ENCODE data around the gene B4GALNT3.
A peak's percentile ranks its signal among the peaks of the same experiment; 100 is the strongest.

Gene B4GALNT3

GRCh38 chr12:479161-479560 is 19.4 kb downstream of the B4GALNT3 start:
- peaks cover 25 to 38% (median 33%) of the 10 kb centered on the region in 10 experiments for H3K4me1 ChIP-seq
- H3K9ac ChIP-seq, result no peak overlapping the region
- H3K4me3 ChIP-seq, result no peak overlapping the region
- H4K20me1 ChIP-seq, result no peaks in the 10 kb centered on the region
- H3K27ac ChIP-seq, result no peak overlapping the region
- no peak overlapping the region for H3K4me2 ChIP-seq
- H3K36me3 ChIP-seq, result no peaks in the 10 kb centered on the region
- no peaks in the 10 kb centered on the region for H3K27me3 ChIP-seq
- no peaks in the 10 kb centered on the region for H3K9me3 ChIP-seq (replicated peaks in 1 of 11)
- TF ChIP-seq Cebpa-rat (IDR thresholded peaks at IDR 0.05), result no peak

GRCh38 chr12:480831-481816 is 21.4 kb downstream of the B4GALNT3 start:
- H3K4me3 ChIP-seq, result no peak overlapping the region
- H3K4me2 ChIP-seq, result peak overlapping the region; percentile 58 to 82 (median 75)

GRCh38 chr12:482061-482460 is 22.3 kb downstream of the B4GALNT3 start:
- no peak for TF ChIP-seq Cebpa-rat (IDR thresholded peaks at IDR 0.05)
- H3K27ac ChIP-seq, result peak overlapping the region in 7 of 11 experiments; percentile 38 to 64 (median 55); a peak in 8 of 22 replicates
- H3K4me3 ChIP-seq, result no peak overlapping the region
- peak overlapping the region; percentile 58 to 82 (median 75); a peak in 21 of 22 replicates for H3K4me2 ChIP-seq
- no peaks in the 10 kb centered on the region for H3K36me3 ChIP-seq
- no peak overlapping the region; a peak in 2 of 22 replicates for H3K9ac ChIP-seq
- H4K20me1 ChIP-seq, result no peaks in the 10 kb centered on the region
- no peaks in the 10 kb centered on the region for H3K9me3 ChIP-seq (replicated peaks in 1 of 11)
- H3K27me3 ChIP-seq, result no peaks in the 10 kb centered on the region
- H3K4me1 ChIP-seq, result peaks cover 20 to 23% (median 21%) of the 10 kb centered on the region in 10 experiments

More at GRCh38 chr12:480831-481816, 21.4 kb downstream of the B4GALNT3 start:
- no peaks in the 10 kb centered on the region for H3K36me3 ChIP-seq
- H3K27ac ChIP-seq, result peak overlapping the region in 9 of 11 experiments; percentile 27 to 64 (median 53); a peak in 17 of 22 replicates
- TF ChIP-seq Cebpa-rat (IDR thresholded peaks at IDR 0.05), result no peak
- peaks cover 20 to 23% (median 21%) of the 10 kb centered on the region in 10 experiments for H3K4me1 ChIP-seq
- no peaks in the 10 kb centered on the region for H4K20me1 ChIP-seq
- H3K27me3 ChIP-seq, result no peaks in the 10 kb centered on the region
- H3K9ac ChIP-seq, result peak overlapping the region in 6 of 11 experiments; percentile 2 to 54 (median 36); a peak in 5 of 22 replicates
- H3K9me3 ChIP-seq (replicated peaks in 1 of 11), result no peaks in the 10 kb centered on the region

- 0 out of 22 replicates have a peak overlapping the region, but pooled peaks of 1 of the 11 experiments have one; percentile 2 for H3K4me2 ChIP-seq
- H4K20me1 ChIP-seq, result no peaks in the 10 kb centered on the region
- H3K9ac ChIP-seq, result no peak overlapping the region
- H3K4me3 ChIP-seq, result no peak overlapping the region
- no peaks in the 10 kb centered on the region for H3K27me3 ChIP-seq
- H3K36me3 ChIP-seq, result no peaks in the 10 kb centered on the region
- peaks cover 20 to 23% (median 21%) of the 10 kb centered on the region in 10 experiments for H3K4me1 ChIP-seq
- H3K9me3 ChIP-seq (replicated peaks in 1 of 11), result peaks cover 0 to 3% (median 0%) of the 10 kb centered on the region in 11 experiments; a peak in 3 of 22 replicates
- no peak for TF ChIP-seq Cebpa-rat (IDR thresholded peaks at IDR 0.05)
- no peak overlapping the region for H3K27ac ChIP-seq
Observed at GRCh38 chr12:484096-484495, 24.4 kb downstream of the B4GALNT3 start.

GRCh38 chr12:490260-490659 is 30.5 kb downstream of the B4GALNT3 start:
- Histone ChIP-seq H3K4me3 (no peak overlapping the region), H4K20me1 (no peaks in the 10 kb centered on the region), H3K27ac (no peak overlapping the region), H3K27me3 (no peaks in the 10 kb centered on the region), H3K9ac (no peak overlapping the region), H3K4me1 (no peaks in the 10 kb centered on the region), H3K4me2 (no peak overlapping the region), H3K36me3 (no peaks in the 10 kb centered on the region), H3K9me3 (replicated peaks in 1 of 11) (peaks cover 4 to 23% (median 11%) of the 10 kb centered on the region in 11 experiments; a peak in 19 of 22 replicates)
- TF ChIP-seq Cebpa-rat (IDR thresholded peaks at IDR 0.05), result no peak

- TF ChIP-seq Cebpa-rat (IDR thresholded peaks at IDR 0.05), result no peak
- Histone ChIP-seq H3K9ac (no peak overlapping the region), H3K4me2 (no peak overlapping the region), H3K27ac (no peak overlapping the region), H3K9me3 (replicated peaks in 1 of 11) (peaks cover 1 to 19% (median 5%) of the 10 kb centered on the region in 11 experiments; a peak in 19 of 22 replicates), H3K4me3 (no peak overlapping the region), H3K4me1 (peaks cover 0 to 11% (median 0%) of the 10 kb centered on the region in 10 experiments; a peak in 6 of 20 replicates), H3K27me3 (no peaks in the 10 kb centered on the region), H4K20me1 (no peaks in the 10 kb centered on the region), H3K36me3 (no peaks in the 10 kb centered on the region)
Observed at GRCh38 chr12:495466-495865, 35.7 kb downstream of the B4GALNT3 start.

GRCh38 chr12:496736-497135 is 37.0 kb downstream of the B4GALNT3 start:
- H3K4me1 ChIP-seq, result peaks cover 0 to 11% (median 0%) of the 10 kb centered on the region in 10 experiments; a peak in 6 of 20 replicates
- H3K4me2 ChIP-seq, result no peak overlapping the region
- H3K4me3 ChIP-seq, result no peak overlapping the region
- no peaks in the 10 kb centered on the region for H3K27me3 ChIP-seq
- no peak for TF ChIP-seq Cebpa-rat (IDR thresholded peaks at IDR 0.05)
- no peaks in the 10 kb centered on the region for H3K36me3 ChIP-seq
- H3K9me3 ChIP-seq (replicated peaks in 1 of 11), result peaks cover 0 to 8% (median 0%) of the 10 kb centered on the region in 11 experiments; a peak in 2 of 22 replicates
- no peaks in the 10 kb centered on the region for H4K20me1 ChIP-seq
- no peak overlapping the region for H3K9ac ChIP-seq
- H3K27ac ChIP-seq, result no peak overlapping the region

- no peaks in the 10 kb centered on the region for H3K36me3 ChIP-seq
- H4K20me1 ChIP-seq, result no peaks in the 10 kb centered on the region
- H3K4me1 ChIP-seq, result peaks cover 0 to 11% (median 0%) of the 10 kb centered on the region in 10 experiments; a peak in 6 of 20 replicates
- TF ChIP-seq Cebpa-rat (IDR thresholded peaks at IDR 0.05), result no peak
- no peak overlapping the region for H3K4me3 ChIP-seq
- peak overlapping the region in 4 of 11 experiments; percentile 12 to 45 (median 21); a peak in 2 of 22 replicates for H3K4me2 ChIP-seq
- no peak overlapping the region for H3K27ac ChIP-seq
- H3K9ac ChIP-seq, result no peak overlapping the region
- 0 out of 22 replicates have a peak, but pooled peaks cover 0 to 4% (median 0%) of the 10 kb centered on the region in 11 experiments for H3K9me3 ChIP-seq (replicated peaks in 1 of 11)
- H3K27me3 ChIP-seq, result no peaks in the 10 kb centered on the region
Observed at GRCh38 chr12:497501-498160, 37.9 kb downstream of the B4GALNT3 start.
